Cardiac fibroblast (primary cell): ENCODE data around the gene PNLIPRP2.

ENCODE experiments used
- DNase-seq, 2 donors: peaks; one replicate each; pipeline versions ENCODE4 v3.0.0 to v3.0.0-alpha.2; 2010; ENCODE audit warnings: low read depth in 2 of 2
- H3K4me3 ChIP-seq, 2 donors: replicated peaks in 1 of 2; 1 replicate in 1 of 2; 2 replicates in 1 of 2; pipeline ENCODE4 v1.5.1; 2011; ENCODE audit warnings: low read depth in 2 of 2, low read length in 2 of 2, mild to moderate bottlenecking in 2 of 2, moderate library complexity in 1 of 2
- CTCF ChIP-seq: IDR thresholded peaks from one replicate; pipeline ENCODE4 v1.5.1; 2011; ENCODE audit warnings: low read depth, mild to moderate bottlenecking, low read length, inconsistent platforms

PNLIPRP2 gene

GRCh38 chr10:116654816-116655215 lies 34.1 kb downstream of the PNLIPRP2 start:
- no peak for DNase-seq
- H3K4me3 ChIP-seq = no peak overlapping the region
- peak; percentile 24 for TF ChIP-seq CTCF

- no peak for TF ChIP-seq CTCF
- DNase-seq = no peak
- no peak overlapping the region for H3K4me3 ChIP-seq
Measured at GRCh38 chr10:116655568-116655967, 34.8 kb downstream of the PNLIPRP2 start.

- no peak for TF ChIP-seq CTCF
- H3K4me3 ChIP-seq = no peak overlapping the region
- DNase-seq = no peak
Measured at GRCh38 chr10:116656044-116656443, 35.3 kb downstream of the PNLIPRP2 start.

GRCh38 chr10:116657863-116658551 lies 37.3 kb downstream of the PNLIPRP2 start:
- TF ChIP-seq CTCF = no peak
- DNase-seq = no peak
- no peak overlapping the region for H3K4me3 ChIP-seq

- TF ChIP-seq CTCF = no peak
- DNase-seq = no peak
- no peak overlapping the region for H3K4me3 ChIP-seq
Measured at GRCh38 chr10:116659049-116659670, 38.4 kb downstream of the PNLIPRP2 start.

GRCh38 chr10:116660860-116661259 lies 40.1 kb downstream of the PNLIPRP2 start:
- no peak for DNase-seq
- no peak overlapping the region for H3K4me3 ChIP-seq
- no peak for TF ChIP-seq CTCF
